HUES64 (cell line): ENCODE results near the gene KRTAP5-6.
"Not testable (repeated sequence)": the region's sequence is repeated elsewhere in the genome, so short reads cannot be mapped to it uniquely, and the experiment has no call there.

ENCODE experiments used
- H3K27ac ChIP-seq: 2 replicates; pipeline ENCODE4 v1.7.0; 2013; ENCODE audit warnings: low read depth, low read length, inconsistent platforms
- H3K27me3 ChIP-seq: 2 replicates; pipeline ENCODE4 v1.6.1; 2013; ENCODE audit warnings: mild to moderate bottlenecking, low read length; ENCODE audit not compliant: insufficient read depth
- H3K36me3 ChIP-seq: 2 replicates; pipeline ENCODE4 v1.6.1; 2013; ENCODE audit warnings: mild to moderate bottlenecking, low read length; ENCODE audit not compliant: insufficient read depth
- H3K4me1 ChIP-seq: 2 replicates; pipeline ENCODE4 v1.6.1; 2013; ENCODE audit warnings: mild to moderate bottlenecking, low read length, moderate library complexity; ENCODE audit not compliant: insufficient read depth
- H3K4me3 ChIP-seq: 2 replicates; pipeline ENCODE4 v1.5.1; 2013; ENCODE audit warnings: mild to moderate bottlenecking, low read length, moderate library complexity
- H3K9ac ChIP-seq: 2 replicates; pipeline ENCODE4 v1.6.1; 2013; ENCODE audit warnings: mild to moderate bottlenecking, low read depth, low read length
- H3K9me3 ChIP-seq: 2 replicates; pipeline ENCODE4 v1.6.1; 2013; ENCODE audit warnings: low read depth, low read length; ENCODE audit not compliant: insufficient read depth
- WGBS: fragments of 150-250, 120-280 bp; methylation state at CpG from one replicate; pipeline ENCODE4 v1.1.7; 2013; ENCODE audit warnings: missing lambda C conversion rate; 5-methylcytosine and 5-hydroxymethylcytosine counted together

The KRTAP5-6 gene

DNA sequence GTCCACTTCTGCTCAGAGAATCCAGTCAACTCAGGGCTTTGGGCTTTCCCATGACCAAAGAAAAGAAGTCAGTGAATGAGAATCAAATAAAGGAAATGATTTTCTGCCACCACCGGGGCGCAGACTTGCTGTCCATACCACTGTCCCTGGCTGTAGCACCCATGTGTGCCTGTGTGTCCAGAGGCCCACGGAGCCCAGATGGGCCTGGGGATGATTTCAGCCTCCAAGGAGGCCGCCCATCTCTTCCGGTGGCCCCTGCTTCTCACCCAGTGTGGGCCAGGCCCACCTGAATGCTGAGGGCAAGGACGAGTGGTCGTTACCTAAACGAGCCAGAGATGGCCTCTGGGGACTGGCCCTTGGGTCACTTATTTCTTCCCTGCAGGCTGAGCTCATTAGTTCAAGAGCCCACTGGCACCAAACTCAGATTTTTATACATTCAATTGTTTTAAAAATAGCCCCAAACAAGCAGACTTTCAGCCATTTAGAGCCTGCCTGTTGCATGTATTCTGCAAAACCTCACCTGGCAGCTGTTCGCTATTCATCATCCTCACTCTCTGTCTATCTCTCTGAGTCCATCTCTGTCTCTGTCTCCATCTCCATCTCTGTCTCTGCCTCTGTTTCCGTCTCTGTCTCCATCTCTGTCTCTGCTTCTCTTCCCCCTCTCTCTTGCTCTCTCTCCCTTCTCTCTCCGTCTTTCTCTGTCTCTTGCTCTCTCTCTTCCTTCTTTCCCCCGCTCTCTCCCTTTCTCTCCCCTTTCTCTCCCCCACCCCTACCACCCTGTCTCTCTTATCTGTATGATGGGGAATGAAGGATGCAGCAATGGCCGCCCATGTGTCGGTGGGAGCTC lies 43.2 kb upstream of the KRTAP5-6 start:
- 85% methylated on average over 13 of the region's 14 CpGs for WGBS
- Histone ChIP-seq H3K4me3 (no peak overlapping the region), H3K4me1 (no peaks in the 10 kb centered on the region), H3K9me3 (no peaks in the 10 kb centered on the region), H3K36me3 (no peaks in the 10 kb centered on the region), H3K27ac (no peak overlapping the region), H3K9ac (no peak overlapping the region), H3K27me3 (peaks cover 11% of the 10 kb centered on the region)

DNA sequence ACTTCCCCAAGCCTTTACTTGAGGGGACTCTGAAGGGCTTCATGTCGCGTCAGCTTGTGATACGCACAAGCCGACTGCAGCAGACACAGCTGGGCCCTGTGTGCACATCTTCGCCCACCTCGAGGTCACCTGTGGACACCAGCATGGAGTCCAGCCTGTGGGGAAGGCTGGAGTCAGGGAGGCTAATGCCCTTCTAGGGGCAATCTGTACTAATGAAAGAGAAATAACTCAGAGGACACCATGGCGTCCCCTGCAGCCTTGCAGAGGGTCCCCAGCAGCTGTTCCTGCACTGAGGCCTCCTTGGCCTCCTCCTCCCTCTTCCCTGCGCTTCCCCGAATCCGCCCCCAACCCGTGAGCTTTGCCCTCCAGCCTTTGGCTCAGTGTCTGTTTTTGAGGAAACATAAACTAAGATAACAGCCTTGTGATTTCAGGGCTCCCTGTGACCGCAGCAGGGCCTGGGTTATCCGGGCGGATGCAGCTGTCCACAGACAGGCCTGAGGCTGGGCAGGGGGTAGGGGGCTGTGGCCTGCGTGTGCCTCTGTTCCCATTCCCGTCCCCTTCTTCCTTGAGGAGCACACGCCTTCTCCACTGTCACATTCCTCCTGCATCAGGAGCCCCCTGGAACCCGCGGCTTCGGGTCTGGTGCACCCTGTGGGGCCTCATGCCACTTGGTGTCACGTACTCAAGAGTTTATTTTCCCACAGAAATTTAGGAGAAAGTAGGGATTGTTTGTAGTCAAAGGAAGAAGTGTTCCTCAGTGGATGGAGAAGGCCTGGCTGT lies 42.4 kb upstream of the KRTAP5-6 start:
- 89% methylated on average over 21 of the region's 21 CpGs for WGBS
- Histone ChIP-seq H3K9me3 (no peaks in the 10 kb centered on the region), H3K9ac (no peak overlapping the region), H3K27me3 (peaks cover 11% of the 10 kb centered on the region), H3K27ac (no peak overlapping the region), H3K36me3 (no peaks in the 10 kb centered on the region), H3K4me1 (no peaks in the 10 kb centered on the region), H3K4me3 (no peak overlapping the region)

DNA sequence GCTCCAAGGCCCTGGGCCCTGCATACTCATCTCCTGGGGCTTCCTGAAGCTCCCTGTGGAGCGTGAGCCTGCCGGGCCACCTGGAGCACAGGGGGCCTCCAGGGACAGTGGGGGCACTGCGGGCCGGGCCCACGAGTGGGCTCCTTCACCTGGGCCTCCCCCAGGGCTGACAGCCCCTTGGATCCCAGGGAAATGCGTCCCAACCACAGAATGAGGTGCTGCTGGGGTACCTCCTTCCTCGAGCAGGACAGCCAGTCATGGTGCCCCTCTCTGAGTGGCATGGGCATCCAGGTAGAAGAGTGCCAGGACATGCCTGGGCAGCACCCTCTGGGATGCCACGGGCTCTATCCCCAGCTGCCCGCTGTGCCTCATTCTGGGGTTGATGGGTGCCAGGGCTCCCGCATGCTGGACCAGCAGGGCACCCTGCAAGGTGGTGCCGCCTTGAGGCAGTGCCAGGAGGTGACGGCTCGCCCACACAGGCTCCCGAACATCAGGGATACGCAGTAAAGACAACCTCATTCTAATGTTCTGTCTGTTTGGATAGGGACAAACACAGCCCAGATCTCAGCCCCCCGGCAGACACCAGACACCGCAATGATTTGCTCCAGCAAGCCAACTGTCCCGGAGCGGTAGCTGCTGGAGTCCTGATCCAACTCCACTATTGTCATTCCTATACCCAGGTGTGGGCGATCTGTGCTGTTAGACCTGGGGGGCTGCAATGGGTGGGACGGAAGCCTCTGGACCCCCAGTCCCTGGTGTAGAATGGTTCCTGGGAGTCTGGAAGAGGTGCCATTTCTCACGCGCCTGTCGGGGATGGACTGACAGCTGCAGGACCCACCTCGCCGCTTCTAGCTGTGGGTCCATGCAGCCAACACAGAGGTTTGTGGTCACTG lies 41.6 kb upstream of the KRTAP5-6 start:
- WGBS = 94% methylated on average over 26 of the region's 26 CpGs
- Histone ChIP-seq H3K4me1 (no peaks in the 10 kb centered on the region), H3K4me3 (no peak overlapping the region), H3K36me3 (no peaks in the 10 kb centered on the region), H3K27me3 (peaks cover 11% of the 10 kb centered on the region), H3K9ac (no peak overlapping the region), H3K27ac (no peak overlapping the region), H3K9me3 (no peaks in the 10 kb centered on the region)

DNA sequence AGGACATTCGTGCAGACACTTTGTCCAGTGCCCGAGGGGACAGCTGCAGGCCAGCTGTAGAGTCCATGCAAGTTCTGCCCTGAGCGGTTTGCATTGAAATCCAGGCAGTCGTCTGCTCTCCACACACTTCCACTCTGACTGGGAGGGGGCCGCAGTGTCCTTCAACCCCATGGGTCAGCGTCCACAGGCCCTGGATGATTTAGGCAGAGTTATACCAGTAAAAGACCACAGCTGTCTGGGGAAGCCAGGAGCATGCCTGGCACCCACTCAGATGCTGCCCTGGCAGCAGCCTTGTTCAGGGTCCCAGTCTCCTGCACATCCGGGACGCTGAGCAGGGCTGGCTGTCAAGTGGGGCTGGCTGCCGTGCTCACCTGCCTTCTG lies 40.9 kb upstream of the KRTAP5-6 start:
- Histone ChIP-seq H3K4me3 (no peak overlapping the region), H3K36me3 (no peaks in the 10 kb centered on the region), H3K9ac (no peak overlapping the region), H3K9me3 (no peaks in the 10 kb centered on the region), H3K27me3 (peaks cover 11% of the 10 kb centered on the region), H3K4me1 (no peaks in the 10 kb centered on the region), H3K27ac (no peak overlapping the region)
- WGBS = 90% methylated on average over 9 of the region's 9 CpGs

DNA sequence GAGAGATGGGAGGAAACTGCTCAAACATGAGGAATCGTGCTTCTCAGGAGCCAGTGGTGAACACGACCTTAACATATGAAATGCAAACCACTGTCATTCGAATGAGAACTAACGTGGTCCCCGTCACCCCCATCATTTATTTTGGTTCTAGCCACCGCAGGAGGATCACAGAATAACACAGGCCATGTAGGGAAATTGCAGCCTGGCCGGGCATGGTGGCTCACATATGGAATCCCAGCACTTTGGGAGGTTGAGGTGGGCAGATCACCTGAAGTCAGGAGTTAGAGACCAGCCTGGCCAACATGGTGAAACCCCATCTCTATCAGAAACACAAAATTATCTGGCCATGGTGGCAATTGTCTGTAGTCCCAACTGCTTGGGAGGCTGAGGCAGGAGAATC lies 40.3 kb upstream of the KRTAP5-6 start:
- no peaks in the 10 kb centered on the region for H3K9me3 ChIP-seq
- H3K36me3 ChIP-seq = no peaks in the 10 kb centered on the region
- no peaks in the 10 kb centered on the region for H3K4me1 ChIP-seq
- H3K9ac ChIP-seq = no peak overlapping the region
- H3K4me3 ChIP-seq = no peak overlapping the region
- no peak overlapping the region for H3K27ac ChIP-seq
- WGBS = 72% methylated on average over 7 of the region's 7 CpGs
- H3K27me3 ChIP-seq = peaks cover 11% of the 10 kb centered on the region

DNA sequence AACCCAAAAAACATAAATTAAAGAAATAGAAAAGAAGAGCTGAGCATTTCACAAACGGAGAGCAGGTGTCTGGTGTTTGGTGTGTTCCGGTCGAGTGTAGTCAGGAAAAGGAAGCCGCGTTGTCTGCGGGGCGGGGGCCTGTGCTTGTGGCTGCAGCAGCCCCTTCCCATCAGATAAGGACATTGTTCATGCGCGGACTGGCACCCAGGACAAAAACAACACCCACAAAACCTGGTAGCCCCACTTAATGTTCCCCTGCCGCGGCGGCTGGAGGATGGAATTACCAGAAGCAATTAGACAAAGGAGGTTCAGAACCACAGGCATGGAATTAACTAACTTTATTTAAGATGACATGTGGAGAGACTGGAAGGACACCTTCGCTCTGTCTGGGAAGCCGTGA lies 37.5 kb upstream of the KRTAP5-6 start:
- H3K36me3 ChIP-seq = no peaks in the 10 kb centered on the region
- WGBS = 96% methylated on average over 14 of the region's 14 CpGs

DNA sequence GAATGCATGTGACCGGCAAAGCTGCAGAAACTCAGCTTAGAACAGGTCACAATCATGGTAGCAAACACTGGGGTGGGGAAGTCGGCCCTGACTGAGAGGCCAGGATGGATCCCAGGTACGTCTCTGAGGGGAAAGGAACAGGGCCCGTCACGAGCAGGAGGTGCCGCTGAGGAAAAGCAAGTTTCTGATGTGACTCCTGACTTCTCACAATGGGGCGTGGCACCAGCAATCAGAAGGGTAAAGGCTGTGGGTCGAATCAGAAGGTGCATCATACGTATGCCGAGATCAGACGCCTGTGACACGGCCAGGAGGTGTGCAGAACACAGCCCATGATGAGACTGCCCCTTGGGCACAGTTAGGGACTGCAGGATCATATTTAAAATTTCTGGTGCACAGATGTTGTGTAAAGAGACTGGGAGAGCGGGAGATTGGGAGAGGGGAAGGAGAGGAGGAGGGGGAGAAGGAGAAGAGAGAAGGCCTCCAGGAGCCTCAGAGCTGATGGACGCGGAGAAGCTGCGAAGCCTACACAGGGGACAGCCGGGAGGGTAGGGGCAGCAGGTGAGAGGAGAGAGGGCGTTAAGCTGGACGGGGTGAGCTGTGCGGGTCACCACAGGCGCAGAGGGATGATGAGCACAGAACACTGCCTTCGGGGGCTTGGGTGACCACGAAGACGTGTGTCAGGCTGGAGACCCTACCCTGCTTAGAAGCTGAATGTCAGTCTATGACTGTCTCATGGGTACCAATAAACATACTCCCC lies 36.7 kb upstream of the KRTAP5-6 start:
- H3K27ac ChIP-seq = no peak overlapping the region
- no peak overlapping the region for H3K4me3 ChIP-seq
- no peaks in the 10 kb centered on the region for H3K36me3 ChIP-seq
- H3K9ac ChIP-seq = no peak overlapping the region
- no peaks in the 10 kb centered on the region; the same call in 1 of the 2 replicates for H3K27me3 ChIP-seq
- 83% methylated on average over 24 of the region's 24 CpGs for WGBS
- no peaks in the 10 kb centered on the region for H3K4me1 ChIP-seq
- H3K9me3 ChIP-seq = no peaks in the 10 kb centered on the region

More for the DNA sequence above, 37.5 kb upstream of the KRTAP5-6 start:
- no peaks in the 10 kb centered on the region; the same call in 1 of the 2 replicates for H3K27me3 ChIP-seq
- no peak overlapping the region for H3K27ac ChIP-seq
- H3K9ac ChIP-seq = no peak overlapping the region
- no peaks in the 10 kb centered on the region for H3K4me1 ChIP-seq
- H3K4me3 ChIP-seq = no peak overlapping the region
- H3K9me3 ChIP-seq = no peaks in the 10 kb centered on the region

DNA sequence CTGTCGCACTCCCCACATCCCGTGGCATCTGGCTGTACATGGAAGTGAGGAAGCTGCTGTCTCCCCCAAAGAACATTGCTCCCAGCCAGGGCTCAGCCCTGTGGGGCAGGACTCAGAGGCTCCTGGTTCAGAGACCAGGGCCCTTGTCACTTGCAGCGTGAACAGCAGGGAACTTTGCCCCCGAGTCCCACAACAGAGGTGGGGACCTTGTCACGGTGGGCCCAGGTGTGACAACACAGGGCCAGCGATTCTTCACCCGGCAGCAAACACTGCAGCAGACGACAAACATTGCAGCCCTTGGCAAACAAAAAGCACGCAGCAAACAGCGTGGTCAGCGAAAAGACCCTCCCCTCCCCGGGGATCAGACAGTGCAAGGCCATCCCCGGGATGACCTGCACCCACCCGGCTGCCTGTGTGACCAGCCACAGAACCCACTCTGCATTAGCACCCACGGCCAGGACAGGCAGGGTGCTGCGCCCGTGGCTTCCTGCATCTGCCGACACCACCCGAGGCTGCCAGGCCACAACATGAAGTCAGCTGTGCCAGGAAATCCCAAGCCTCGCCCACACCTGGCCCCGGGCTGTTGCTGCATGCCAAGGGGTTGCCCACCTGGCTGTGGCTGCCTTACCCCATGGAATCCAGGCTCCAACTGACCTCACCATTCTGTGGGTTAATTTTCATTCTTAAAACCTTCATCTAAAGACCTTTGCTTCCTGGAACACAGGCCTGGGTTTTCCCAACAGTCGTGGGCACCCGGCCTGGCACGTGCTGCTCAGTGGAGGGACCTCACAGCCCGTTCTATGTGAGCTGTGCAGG lies 35.3 kb upstream of the KRTAP5-6 start:
- not testable (repeated sequence) for H3K4me3 ChIP-seq, H3K36me3 ChIP-seq, H3K9ac ChIP-seq, H3K27me3 ChIP-seq, H3K27ac ChIP-seq, H3K9me3 ChIP-seq, H3K4me1 ChIP-seq
- 94% methylated on average over 13 of the region's 25 CpGs for WGBS

DNA sequence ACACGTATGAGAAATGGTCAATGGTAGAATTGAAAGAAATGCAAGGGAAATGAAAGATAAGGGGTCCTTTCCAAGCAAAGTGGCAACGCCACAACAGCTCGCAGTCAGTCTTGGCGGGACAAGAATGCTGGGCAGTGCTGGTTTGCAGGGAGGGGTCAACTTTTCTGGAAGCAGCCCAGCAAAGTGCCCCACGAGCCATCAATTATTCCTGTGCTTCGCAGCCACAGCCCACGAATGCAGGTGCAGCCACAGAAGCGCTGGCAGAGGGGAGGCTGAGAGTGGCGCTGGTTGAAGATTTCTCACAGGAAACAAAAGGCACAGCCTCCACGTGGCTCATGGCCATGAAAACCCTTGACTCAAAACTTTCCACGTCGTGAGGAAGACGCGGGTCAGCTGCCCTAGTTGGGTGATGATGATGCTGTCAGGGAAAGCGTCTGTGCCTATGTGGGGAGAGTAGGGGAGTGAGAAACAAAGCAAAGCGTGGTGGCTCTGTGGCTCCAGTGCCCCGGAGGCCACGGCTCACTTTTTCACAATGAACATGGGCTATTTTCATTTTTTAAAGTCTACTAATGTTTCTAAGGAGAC lies 34.2 kb upstream of the KRTAP5-6 start:
- not testable (repeated sequence) for H3K4me3 ChIP-seq, H3K27ac ChIP-seq, H3K9me3 ChIP-seq, H3K27me3 ChIP-seq, H3K4me1 ChIP-seq, H3K36me3 ChIP-seq, H3K9ac ChIP-seq
- 79% methylated on average over 15 of the region's 18 CpGs for WGBS

DNA sequence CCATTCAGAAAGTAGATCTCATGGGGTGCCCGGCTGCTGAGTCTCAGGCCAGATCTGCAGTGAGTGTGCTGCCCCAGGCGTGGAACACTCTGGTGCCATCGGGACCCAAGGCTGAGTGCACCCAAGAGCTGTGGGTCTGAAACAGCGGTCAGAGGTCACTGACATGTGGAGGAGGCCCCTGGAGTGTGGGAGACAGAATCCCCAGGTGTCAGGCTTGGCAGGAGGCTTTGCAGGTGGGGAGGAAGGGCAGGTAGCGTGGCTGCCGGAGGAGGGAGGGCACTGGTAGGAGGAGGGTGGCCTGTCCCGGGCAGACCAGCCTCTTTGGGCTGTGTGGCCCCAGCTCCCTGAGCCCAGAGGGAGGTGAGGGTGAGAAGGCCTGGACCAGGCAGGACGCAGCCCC lies 31.7 kb upstream of the KRTAP5-6 start:
- H3K36me3 ChIP-seq = no peaks in the 10 kb centered on the region
- no peaks in the 10 kb centered on the region for H3K9me3 ChIP-seq
- WGBS = 87% methylated on average over 6 of the region's 8 CpGs
- no peak overlapping the region for H3K4me3 ChIP-seq
- H3K27me3 ChIP-seq = no peaks in the 10 kb centered on the region
- no peak overlapping the region for H3K27ac ChIP-seq
- H3K4me1 ChIP-seq = no peaks in the 10 kb centered on the region
- no peak overlapping the region for H3K9ac ChIP-seq
